RWPE2 (cell line): ENCODE measurements around the gene GUCY1B1.

Experiments
- ATAC-seq: fragments of 200-7000 bp; cut with Tn5 transposase; 3 replicates; pipeline ENCODE4 v1.9.1; 2021; ENCODE audit warnings: low read depth
- DNase-seq: peaks from one replicate; pipeline ENCODE4 v3.0.0-alpha.2; 2020; ENCODE audit warnings: low spot score
- H3K27ac ChIP-seq: fragments of 450-650 bp; 2 replicates; pipeline ENCODE4 v1.5.1; 2017; ENCODE audit warnings: mild to moderate bottlenecking; ENCODE audit not compliant: poor library complexity, severe bottlenecking
- H3K27me3 ChIP-seq: fragments of 250-450 bp; sonication (Bioruptor Pico); 2 replicates; pipeline ENCODE4 v1.5.1; 2021; ENCODE audit warnings: mild to moderate bottlenecking, moderate library complexity; ENCODE audit not compliant: insufficient read depth, poor library complexity, severe bottlenecking
- H3K36me3 ChIP-seq: fragments of 250-450 bp; sonication (Bioruptor Pico); 2 replicates; pipeline ENCODE4 v1.5.1; 2020; ENCODE audit warnings: low read depth, mild to moderate bottlenecking, moderate library complexity
- H3K4me1 ChIP-seq: fragments of 250-450 bp; sonication (Bioruptor Pico); 2 replicates; pipeline ENCODE4 v1.5.1; 2021; ENCODE audit warnings: mild to moderate bottlenecking, moderate library complexity; ENCODE audit not compliant: insufficient read depth, poor library complexity, severe bottlenecking
- H3K4me3 ChIP-seq: fragments of 250-450 bp; sonication (Bioruptor Pico); 2 replicates; pipeline ENCODE4 v1.5.1; 2021; ENCODE audit warnings: mild to moderate bottlenecking, moderate library complexity; ENCODE audit not compliant: severe bottlenecking
- H3K9me3 ChIP-seq: fragments of 250-450 bp; sonication (Bioruptor Pico); 2 replicates; pipeline ENCODE4 v1.5.1; 2021; ENCODE audit warnings: mild to moderate bottlenecking, moderate library complexity; ENCODE audit not compliant: severe bottlenecking
- TF ChIP-seq, protein P1 (sequence below): fragments of 450-650 bp; IDR thresholded peaks from one replicate; pipeline ENCODE4 v1.5.1; 2017; ENCODE audit warnings: mild to moderate bottlenecking, moderate library complexity; ENCODE audit not compliant: poor library complexity, severe bottlenecking

GUCY1B1 gene

DNA sequence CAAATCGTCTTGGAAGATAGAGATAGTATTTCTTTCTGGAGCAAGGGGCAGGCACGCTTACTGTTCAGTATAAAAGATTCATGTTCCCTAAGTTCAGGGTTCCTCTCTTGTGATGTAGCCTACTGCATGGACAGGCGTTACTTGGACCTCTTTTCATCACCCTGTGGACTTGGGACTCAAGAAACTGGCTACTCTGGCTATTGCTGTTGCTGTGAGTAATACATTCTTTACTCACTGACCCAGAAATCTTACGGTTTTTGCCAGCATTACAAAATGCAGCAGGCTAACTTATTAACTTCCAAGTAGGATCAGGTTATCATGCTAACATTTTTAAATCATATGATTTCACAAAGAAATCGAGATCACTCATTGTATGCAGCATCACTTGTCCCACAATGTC is 12.8 kb upstream of the GUCY1B1 start:
- Histone ChIP-seq H3K27ac (no peak overlapping the region), H3K4me3 (no peak overlapping the region)
- no peak for ATAC-seq

DNA sequence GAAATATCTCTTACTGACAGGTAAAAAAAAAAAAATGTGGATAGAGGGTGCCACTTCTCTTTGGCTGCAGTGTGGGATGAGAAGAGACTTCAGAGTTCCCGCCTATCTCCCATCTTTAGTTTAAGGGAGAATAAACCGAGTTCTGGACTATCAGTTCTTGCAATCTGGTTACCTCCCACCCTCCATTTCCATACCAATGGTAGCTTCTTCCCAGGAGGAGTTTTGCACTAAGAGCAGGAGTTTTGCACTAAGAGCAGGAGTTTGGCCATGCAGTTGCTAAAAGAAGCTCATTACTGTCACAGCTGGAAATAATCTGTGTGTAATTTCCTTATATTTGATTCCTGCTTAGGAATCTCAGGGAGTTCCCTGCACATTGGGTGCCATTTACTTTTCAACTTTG is 10.8 kb upstream of the GUCY1B1 start:
- no peak for DNase-seq
- H3K27me3 ChIP-seq, result no peaks in the 10 kb centered on the region
- no peaks in the 10 kb centered on the region for H3K4me1 ChIP-seq
- ATAC-seq, result no peak
- TF ChIP-seq, protein P1, sequence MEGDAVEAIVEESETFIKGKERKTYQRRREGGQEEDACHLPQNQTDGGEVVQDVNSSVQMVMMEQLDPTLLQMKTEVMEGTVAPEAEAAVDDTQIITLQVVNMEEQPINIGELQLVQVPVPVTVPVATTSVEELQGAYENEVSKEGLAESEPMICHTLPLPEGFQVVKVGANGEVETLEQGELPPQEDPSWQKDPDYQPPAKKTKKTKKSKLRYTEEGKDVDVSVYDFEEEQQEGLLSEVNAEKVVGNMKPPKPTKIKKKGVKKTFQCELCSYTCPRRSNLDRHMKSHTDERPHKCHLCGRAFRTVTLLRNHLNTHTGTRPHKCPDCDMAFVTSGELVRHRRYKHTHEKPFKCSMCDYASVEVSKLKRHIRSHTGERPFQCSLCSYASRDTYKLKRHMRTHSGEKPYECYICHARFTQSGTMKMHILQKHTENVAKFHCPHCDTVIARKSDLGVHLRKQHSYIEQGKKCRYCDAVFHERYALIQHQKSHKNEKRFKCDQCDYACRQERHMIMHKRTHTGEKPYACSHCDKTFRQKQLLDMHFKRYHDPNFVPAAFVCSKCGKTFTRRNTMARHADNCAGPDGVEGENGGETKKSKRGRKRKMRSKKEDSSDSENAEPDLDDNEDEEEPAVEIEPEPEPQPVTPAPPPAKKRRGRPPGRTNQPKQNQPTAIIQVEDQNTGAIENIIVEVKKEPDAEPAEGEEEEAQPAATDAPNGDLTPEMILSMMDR, result no peak
- H3K36me3 ChIP-seq, result no peaks in the 10 kb centered on the region
- no peak overlapping the region for H3K4me3 ChIP-seq
- no peak overlapping the region for H3K27ac ChIP-seq
- H3K9me3 ChIP-seq, result no peaks in the 10 kb centered on the region

More for the DNA sequence above, 12.8 kb upstream of the GUCY1B1 start:
- Histone ChIP-seq H3K9me3 (no peaks in the 10 kb centered on the region), H3K4me1 (no peaks in the 10 kb centered on the region), H3K27me3 (no peaks in the 10 kb centered on the region), H3K36me3 (no peaks in the 10 kb centered on the region)
- no peak for DNase-seq
- TF ChIP-seq, protein P1, result no peak

DNA sequence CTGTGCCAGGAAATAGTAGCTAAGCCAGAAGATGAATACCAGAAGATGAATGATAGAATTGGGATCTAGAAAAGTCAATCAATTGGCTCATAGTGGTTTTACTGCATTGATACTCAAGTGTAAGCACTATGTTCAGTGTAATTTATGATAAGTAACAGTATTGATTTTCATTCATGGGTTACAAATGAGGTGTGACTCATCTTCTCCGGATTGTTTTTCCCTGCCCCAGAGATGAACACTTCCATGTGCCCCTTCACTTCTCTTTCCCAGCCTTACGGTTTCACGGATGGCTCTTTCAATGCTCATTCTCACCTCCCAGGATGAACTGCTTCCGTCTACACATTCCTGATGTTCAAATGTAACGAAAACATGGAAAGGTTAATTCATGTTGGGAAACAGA is 9.8 kb upstream of the GUCY1B1 start:
- H3K27ac ChIP-seq, result no peak overlapping the region
- ATAC-seq, result no peak
- TF ChIP-seq, protein P1, result no peak

DNA sequence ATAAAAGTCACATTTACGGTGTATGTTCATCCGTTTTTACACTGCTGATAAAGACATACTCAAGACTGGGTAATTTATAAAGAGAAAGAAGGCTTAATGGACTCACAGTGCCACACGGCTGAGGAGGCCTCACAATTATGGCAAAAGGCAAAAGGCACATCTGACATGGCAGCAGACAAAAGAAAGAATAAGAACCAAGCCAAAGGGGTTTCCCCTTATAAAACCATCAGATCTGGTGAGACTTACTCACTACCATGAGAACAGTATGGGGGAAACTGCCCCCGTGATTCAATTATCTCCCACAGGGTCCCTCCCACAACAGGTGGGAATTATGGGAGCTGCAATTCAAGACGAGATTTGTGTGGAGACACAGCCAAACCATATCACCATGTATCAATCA is 7.3 kb upstream of the GUCY1B1 start:
- Histone ChIP-seq H3K27me3 (no peaks in the 10 kb centered on the region), H3K9me3 (no peaks in the 10 kb centered on the region), H3K27ac (no peak overlapping the region), H3K4me1 (no peaks in the 10 kb centered on the region), H3K4me3 (no peak overlapping the region), H3K36me3 (no peaks in the 10 kb centered on the region)
- DNase-seq (no peak), ATAC-seq (no peak)
- TF ChIP-seq, protein P1, result no peak

More for the DNA sequence above, 9.8 kb upstream of the GUCY1B1 start:
- no peaks in the 10 kb centered on the region for H3K9me3 ChIP-seq
- no peak for DNase-seq
- no peaks in the 10 kb centered on the region for H3K36me3 ChIP-seq
- H3K4me1 ChIP-seq, result no peaks in the 10 kb centered on the region
- H3K4me3 ChIP-seq, result no peak overlapping the region
- no peaks in the 10 kb centered on the region for H3K27me3 ChIP-seq

DNA sequence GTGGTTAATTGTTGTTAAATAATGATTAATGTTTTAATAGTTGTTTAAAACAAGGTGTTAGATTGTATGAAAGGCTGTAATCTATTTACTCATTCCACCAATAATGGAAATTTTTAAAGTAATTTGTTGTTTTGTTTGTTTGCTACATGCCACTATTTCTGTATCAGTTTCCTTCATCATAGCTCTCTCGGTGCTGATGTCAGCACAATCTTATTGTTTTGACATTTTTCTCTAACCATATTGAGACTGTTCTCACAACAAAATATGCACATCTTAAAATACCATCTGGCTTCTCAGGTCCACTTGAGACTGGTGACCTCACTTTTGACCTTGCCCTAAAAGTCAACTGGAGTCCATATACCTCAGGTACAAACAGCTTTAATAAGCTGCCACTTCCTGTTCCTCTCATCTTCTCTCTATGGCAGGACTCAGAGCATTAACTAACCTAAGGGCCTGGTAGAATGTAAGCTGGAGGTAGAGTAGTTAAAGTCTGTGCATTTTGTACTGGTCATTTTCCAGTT is 1.0 kb upstream of the GUCY1B1 start:
- no peak overlapping the region for H3K27ac ChIP-seq
- H3K9me3 ChIP-seq, result no peaks in the 10 kb centered on the region
- no peak for DNase-seq

More for the DNA sequence above, 1.0 kb upstream of the GUCY1B1 start:
- H3K27me3 ChIP-seq, result no peaks in the 10 kb centered on the region
- no peaks in the 10 kb centered on the region for H3K36me3 ChIP-seq
- H3K4me3 ChIP-seq, result no peak overlapping the region
- no peaks in the 10 kb centered on the region for H3K4me1 ChIP-seq
- no peak for ATAC-seq
- TF ChIP-seq, protein P1, result no peak
